Dermis blood vessel endothelial cell (primary cell): ENCODE results near the gene NCDN. TPM values are rescaled to one million over a fixed set of nuclear protein-coding genes. Genes with fewer than 3 reads are reported as not detected.
"Not testable (repeated sequence)": the region's sequence is repeated elsewhere in the genome, so short reads cannot be mapped to it uniquely, and the experiment has no call there.

ENCODE experiments used
- DNase-seq: peaks from one replicate; pipeline ENCODE4 v3.0.0; 2010
- total RNA-seq: library from RNA; depleted of rRNA; stranded (reverse); fragments of >200 nt; gene quantifications from 2 replicates; pipeline ENCODE4 v1.2.3, GENCODE V29; 2014

The NCDN gene
- total RNA-seq, 1 donor from 2014 or later: 11.9 TPM

GRCh38 chr1:35572296-35572695 lies 14.7 kb downstream of the NCDN start:
- DNase-seq: no peak

GRCh38 chr1:35573198-35574124 lies 15.9 kb downstream of the NCDN start, which contains the start of gene TFAP2E:
TFAP2E (plus strand) TSS chr1:35573314; CDS start chr1:35573578, 264 bp downstream.
- peak; percentile 46 for DNase-seq

GRCh38 chr1:35574125-35574654 lies 16.6 kb downstream of the NCDN start:
- no peak for DNase-seq

GRCh38 chr1:35574655-35575415 lies 17.2 kb downstream of the NCDN start:
- no peak for DNase-seq

- DNase-seq: no peak
Observed at GRCh38 chr1:35575416-35575958, 17.9 kb downstream of the NCDN start.

GRCh38 chr1:35576061-35576765 lies 18.6 kb downstream of the NCDN start:
- DNase-seq: no peak

GRCh38 chr1:35576766-35577070 lies 19.1 kb downstream of the NCDN start:
- not testable (repeated sequence) for DNase-seq

GRCh38 chr1:35577071-35577998 lies 19.7 kb downstream of the NCDN start:
- peak; percentile 44 for DNase-seq

- DNase-seq: no peak
Observed at GRCh38 chr1:35580949-35581388, 23.4 kb downstream of the NCDN start.

GRCh38 chr1:35581621-35582020 lies 24.0 kb downstream of the NCDN start:
- not testable (repeated sequence) for DNase-seq

GRCh38 chr1:35585281-35585680 lies 27.7 kb downstream of the NCDN start:
- DNase-seq: no peak

GRCh38 chr1:35585805-35586204 lies 28.2 kb downstream of the NCDN start:
- DNase-seq: not testable (repeated sequence)

- no peak for DNase-seq
Observed at GRCh38 chr1:35586808-35587207, 29.2 kb downstream of the NCDN start.

- no peak for DNase-seq
Observed at GRCh38 chr1:35587736-35588135, 30.1 kb downstream of the NCDN start.

GRCh38 chr1:35588197-35588910 lies 30.8 kb downstream of the NCDN start:
- DNase-seq: no peak

GRCh38 chr1:35589516-35590427 lies 32.2 kb downstream of the NCDN start:
- no peak for DNase-seq

GRCh38 chr1:35590476-35591040 lies 33.0 kb downstream of the NCDN start:
- no peak for DNase-seq

- no peak for DNase-seq
Observed at GRCh38 chr1:35591211-35591610, 33.6 kb downstream of the NCDN start.
